C1 segment of cervical spinal cord (tissue), 14 donors: ENCODE measurements around the gene RASSF1.
A peak's percentile ranks its signal among the peaks of the same experiment; 100 is the strongest.

Source experiments
- DNase-seq, 14 donors: peaks; one replicate each; lab custom pipeline; 2025; lab: John Stamatoyannopoulos, UW

The RASSF1 gene

GRCh38 chr3:50302095-50303012 is 38.3 kb downstream of the RASSF1 start:
- DNase-seq = no peak

GRCh38 chr3:50300681-50301254 is 39.9 kb downstream of the RASSF1 start:
- no peak for DNase-seq

GRCh38 chr3:50299929-50300680 is 40.5 kb downstream of the RASSF1 start:
- peak in 11 of 14 donors; percentile 49 to 81 (median 71) for DNase-seq

- DNase-seq = no peak
These were observed 41.1 kb downstream of the RASSF1 start for GRCh38 chr3:50299638-50299928.

GRCh38 chr3:50298836-50299637 is 41.6 kb downstream of the RASSF1 start, which contains the start of the genes HYAL3 and NAA80:
Gene HYAL3, minus strand, starts transcription at chr3:50299405. Its CDS starts 3,803 bp downstream, at chr3:50295602.
Gene NAA80, minus strand, starts transcription at chr3:50299405. Its CDS starts 1,942 bp downstream, at chr3:50297463.
- peak; percentile 85 to 100 (median 98) for DNase-seq

- no peak for DNase-seq
These were observed 42.5 kb downstream of the RASSF1 start for GRCh38 chr3:50297896-50298725.

GRCh38 chr3:50297384-50297775 is 43.3 kb downstream of the RASSF1 start:
- DNase-seq = peak in 1 of 14 donors; percentile 10

- no peak for DNase-seq
These were observed 43.8 kb downstream of the RASSF1 start for GRCh38 chr3:50296721-50297383.

- no peak for DNase-seq
These were observed 44.8 kb downstream of the RASSF1 start for GRCh38 chr3:50295553-50296431.

GRCh38 chr3:50294492-50295403 is 45.9 kb downstream of the RASSF1 start:
- DNase-seq = no peak

GRCh38 chr3:50294089-50294488 is 46.5 kb downstream of the RASSF1 start:
- no peak for DNase-seq

- no peak for DNase-seq
These were observed 47.4 kb downstream of the RASSF1 start for GRCh38 chr3:50293079-50293801.

- peak; percentile 68 to 98 (median 96) for DNase-seq
These were observed 48.2 kb downstream of the RASSF1 start, which contains the start of gene IFRD2 for GRCh38 chr3:50292159-50293078. Gene IFRD2, minus strand, starts transcription at chr3:50292429. Its CDS starts 155 bp downstream, at chr3:50292274.

- DNase-seq = no peak
These were observed 50.4 kb downstream of the RASSF1 start for GRCh38 chr3:50290161-50290641.

GRCh38 chr3:50289130-50289529 is 51.5 kb downstream of the RASSF1 start:
- no peak for DNase-seq
